Stimulated activated CD4-positive, alpha-beta T cell treated with anti-CD3 and anti-CD28 coated beads, Interleukin-2, amount 100 ng/mL, for 48 hours (primary cell): Measurements from ENCODE around the gene MED26.

Experiments used
- DNase-seq, 2 donors: peaks; one replicate each; pipeline ENCODE4 v3.0.0-alpha.2; 2020

MED26 gene

GRCh38 chr19:16650821-16651220, 22.8 kb upstream of the MED26 start:
- no peak for DNase-seq

- DNase-seq = no peak
These were observed 21.7 kb upstream of the MED26 start for GRCh38 chr19:16649734-16650133.

- DNase-seq = no peak
These were observed 17.1 kb upstream of the MED26 start for GRCh38 chr19:16645140-16645539.

GRCh38 chr19:16641695-16642094, 13.7 kb upstream of the MED26 start:
- no peak for DNase-seq

GRCh38 chr19:16640951-16641350, 12.9 kb upstream of the MED26 start:
- no peak for DNase-seq

DNA sequence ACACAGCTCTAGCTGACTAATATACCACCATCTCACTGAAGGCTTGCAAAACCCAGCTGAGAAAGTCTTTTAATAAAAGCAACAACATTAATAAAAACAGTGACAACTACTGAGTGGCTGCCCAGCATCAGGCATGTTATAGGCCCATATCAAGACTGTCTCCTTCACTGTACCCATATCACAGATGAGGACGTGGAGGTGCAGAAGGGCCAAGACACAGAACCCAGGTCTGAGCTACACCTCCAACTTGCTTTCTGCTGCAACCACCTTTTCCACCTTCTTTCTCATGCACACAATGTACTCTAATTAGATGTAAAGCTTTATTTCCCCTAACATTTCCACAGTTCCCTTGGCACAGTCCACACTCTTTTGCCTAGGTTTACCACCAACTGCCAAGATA, 10.7 kb upstream of the MED26 start:
- DNase-seq = no peak

DNA sequence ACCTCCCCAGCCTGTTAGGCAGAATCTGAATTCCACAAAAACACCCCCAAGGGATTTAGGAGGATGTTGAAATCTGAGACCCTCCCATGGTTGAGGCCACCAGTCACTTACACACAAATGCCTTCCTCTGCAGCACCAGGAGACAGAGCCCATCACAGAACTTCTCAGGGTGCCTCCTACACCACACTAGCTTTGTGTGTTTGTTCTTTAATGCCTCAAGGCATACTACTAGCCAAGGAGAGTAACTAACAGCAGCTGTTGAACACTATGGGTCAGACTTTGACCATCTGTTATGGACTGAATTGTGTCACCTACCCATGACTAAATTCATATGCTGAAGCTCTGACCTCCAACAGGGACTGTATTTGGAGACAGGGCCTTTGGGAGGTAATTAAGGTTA, 9.5 kb upstream of the MED26 start:
- DNase-seq = no peak

DNA sequence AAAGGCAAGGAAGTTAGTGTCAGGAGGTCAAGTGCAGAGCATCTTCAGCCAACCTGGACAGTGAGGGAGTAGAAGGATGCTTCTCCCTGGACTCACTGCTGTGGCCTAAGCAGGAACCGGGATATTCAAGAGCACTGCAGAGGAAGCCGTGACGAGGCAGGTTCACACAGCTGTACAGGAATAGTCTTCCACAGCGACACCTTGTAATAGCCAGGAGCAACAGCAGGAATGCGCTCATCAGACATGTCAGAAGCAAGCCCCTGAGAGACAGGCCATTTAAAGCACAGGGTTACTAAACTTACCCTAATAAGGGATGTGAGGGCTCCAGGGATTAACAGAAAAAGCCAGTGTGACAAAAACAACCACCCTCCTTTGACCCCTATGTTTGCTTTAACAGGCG, 3.5 kb upstream of the MED26 start:
- no peak for DNase-seq

- DNase-seq = no peak
These were observed 1.1 kb upstream of the MED26 start for GRCh38 chr19:16628984-16629691.

DNA sequence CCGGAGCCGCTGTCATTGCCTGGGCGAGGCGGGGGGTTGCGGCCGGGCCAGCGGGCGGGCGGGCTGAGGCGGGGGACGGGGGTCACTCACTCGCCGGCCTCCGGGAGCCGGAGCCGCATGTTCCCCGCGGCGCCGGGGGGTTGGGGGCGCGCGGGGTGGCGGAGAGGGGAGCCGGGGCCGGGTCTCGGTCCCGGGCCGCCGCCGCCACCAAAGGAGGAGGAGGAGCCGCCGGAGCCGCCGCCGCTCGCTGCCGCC, 149 bp downstream of the MED26 start:
- DNase-seq = no peak

DNA sequence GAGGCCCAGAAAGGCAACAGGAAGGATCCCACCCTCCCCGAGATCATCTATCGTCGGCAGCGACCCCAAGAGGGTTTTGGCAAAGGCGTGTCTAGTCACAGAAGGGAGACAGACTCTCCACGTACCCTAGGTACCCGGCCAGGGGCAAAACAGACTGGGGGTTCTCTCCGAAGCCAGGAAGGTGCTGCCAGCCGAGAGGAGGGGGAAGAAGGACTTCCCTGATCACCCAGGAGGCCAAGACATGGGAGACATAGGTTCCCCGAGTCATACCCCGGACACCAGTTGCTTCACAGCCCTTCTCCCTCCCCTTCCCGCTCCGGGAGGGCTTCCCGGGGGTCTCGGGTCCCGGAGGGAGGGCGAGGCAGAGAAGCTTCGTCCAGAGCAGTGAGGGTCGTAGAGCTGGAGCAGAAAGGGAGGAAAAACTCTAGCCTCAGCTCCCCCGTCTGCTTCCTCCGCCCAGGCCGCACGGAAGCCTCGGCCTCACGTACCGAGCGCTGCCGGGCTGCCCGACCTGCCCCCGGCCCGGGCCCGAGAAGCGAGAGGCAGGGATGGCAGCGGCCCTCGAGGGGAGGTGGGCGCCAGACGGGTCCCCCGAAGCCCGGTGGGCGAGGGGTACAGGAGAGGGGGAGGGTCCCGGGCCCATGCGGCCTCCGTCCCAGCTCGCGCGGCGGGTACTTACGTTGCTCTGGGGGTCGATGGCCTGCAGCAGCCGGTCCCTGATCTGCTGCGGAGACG, 644 bp downstream of the MED26 start:
- DNase-seq = no peak

DNA sequence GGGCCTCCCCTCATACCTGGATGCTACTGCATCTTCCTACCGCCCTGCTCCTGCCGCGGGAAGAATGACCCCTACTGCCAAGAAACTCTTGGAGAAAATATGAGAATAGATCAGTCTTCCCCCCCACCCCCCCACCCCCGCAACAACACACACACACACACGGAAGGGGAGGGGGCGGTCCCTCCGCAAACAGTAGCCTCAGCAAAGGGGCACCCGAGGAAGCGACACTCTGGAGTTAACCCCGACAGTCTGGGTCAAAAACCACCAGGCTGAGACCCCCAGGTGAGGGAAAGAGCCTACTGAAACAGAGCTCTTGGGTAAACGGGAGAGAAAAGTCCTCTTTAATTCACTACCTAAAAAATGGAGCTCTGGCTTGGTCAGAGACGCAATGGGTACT, 1.2 kb downstream of the MED26 start:
- DNase-seq = no peak

DNA sequence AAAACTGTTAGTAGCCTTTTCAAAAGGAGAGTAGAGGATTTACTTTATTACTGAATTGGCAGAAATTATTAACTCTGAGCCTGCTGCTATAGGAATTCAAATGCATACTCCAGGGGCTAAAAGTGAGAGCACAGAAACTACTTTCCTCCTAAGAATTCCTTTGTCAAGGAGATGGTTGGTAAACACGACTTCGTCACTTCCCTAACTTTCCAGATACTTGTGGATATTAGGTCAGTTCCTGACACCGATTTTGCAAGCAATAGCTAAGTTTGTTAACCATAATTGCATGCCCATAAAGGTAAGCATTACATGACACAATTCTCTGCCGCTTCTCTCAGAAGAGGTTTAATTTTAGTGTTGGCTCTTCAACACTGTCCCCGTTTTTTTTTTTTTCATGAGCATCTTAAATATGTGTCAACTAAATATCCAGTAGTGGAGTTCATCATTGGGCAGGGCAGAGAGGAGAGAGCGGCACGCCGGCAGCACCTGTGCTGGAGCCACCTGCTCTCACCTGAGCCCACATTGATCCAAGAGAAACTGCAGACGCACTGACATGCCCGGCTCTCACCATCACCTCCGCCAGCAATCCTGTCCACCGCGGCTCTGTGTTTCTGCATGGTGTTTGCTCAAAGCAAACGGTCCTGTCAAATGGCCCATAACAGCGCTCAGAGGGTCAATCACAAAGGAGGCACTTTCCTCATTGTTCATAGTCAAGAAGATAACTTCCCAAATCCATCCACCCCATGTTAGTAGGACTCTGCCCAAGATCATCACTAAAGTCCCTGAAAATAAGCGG, 2.6 kb downstream of the MED26 start:
- no peak for DNase-seq

- no peak for DNase-seq
These were observed 3.8 kb downstream of the MED26 start for GRCh38 chr19:16624236-16624635.

GRCh38 chr19:16623576-16623975, 4.4 kb downstream of the MED26 start:
- DNase-seq = no peak

- DNase-seq = no peak
These were observed 4.9 kb downstream of the MED26 start for GRCh38 chr19:16623066-16623465.

DNA sequence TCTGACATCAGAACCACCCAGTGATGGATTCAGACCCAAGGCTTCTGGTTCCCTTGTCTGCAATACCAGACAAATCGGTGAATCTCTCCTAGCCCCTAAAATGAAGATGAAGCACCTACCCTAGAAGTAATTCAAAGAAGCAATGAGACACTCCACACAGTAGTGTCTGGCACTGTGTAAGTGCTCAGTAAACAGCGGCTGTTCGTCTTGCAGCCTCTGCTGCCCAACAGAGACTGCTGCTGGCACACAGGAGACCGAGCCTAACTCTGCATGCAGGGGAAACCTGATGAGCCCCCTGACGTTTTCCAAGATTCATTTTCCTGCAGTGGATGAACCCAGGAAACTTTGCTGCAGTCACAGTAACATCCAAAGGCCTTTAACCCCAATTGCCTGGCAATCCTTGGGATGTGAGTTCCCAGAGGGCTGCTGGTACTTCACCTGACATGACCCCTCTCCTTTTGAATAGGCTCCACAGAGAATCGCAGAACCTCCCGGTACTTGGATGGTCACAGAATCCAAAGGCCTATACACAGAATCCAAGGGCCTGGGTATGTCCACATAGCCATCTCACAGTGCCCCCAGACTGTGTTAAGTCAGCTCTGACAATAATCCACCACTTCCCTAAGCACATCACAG, 6.7 kb downstream of the MED26 start:
- no peak for DNase-seq

DNA sequence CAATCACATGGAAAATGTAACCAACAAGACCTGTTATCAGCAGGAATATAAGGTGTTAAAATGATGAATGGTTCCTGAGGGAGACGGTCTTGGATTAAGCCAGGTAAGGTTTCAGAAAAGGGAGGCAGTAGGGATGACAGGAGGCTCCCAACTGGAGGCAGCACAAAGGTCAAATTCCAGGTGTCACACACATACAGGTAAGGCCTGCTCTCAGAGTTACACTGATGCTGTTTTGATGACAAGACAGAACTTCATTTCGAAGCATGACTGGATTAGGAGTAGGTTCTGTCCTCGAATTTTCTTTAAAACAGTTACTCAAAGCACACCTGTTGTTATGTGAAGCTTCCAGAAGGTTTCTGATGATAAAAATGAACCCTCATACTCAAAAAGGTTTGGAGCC, 7.4 kb downstream of the MED26 start:
- no peak for DNase-seq

- no peak for DNase-seq
These were observed 8.0 kb downstream of the MED26 start for GRCh38 chr19:16620018-16620417.

GRCh38 chr19:16619457-16619856, 8.5 kb downstream of the MED26 start:
- DNase-seq = no peak

GRCh38 chr19:16618248-16618647, 9.8 kb downstream of the MED26 start:
- no peak for DNase-seq

DNA sequence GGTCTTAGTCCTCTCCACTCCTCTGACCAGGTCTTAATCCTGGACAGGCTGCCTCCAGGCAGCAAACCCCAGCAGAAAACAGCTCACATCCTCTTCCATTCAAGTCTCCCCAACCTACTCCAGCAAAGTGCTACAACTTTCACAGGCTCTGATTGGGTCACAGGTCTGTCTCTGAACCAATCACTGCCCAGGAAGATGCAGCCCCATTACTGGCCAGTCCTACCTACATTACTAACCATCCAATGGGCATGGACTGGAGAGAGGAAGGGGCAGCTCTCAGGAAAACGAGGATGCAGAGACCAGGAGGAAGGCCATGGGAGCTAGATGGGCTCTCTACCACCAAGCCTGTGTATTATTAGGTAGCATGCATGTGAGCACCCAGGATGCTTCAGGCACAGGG, 12.2 kb downstream of the MED26 start:
- no peak for DNase-seq

GRCh38 chr19:16614941-16615340, 13.1 kb downstream of the MED26 start:
- DNase-seq = no peak

DNA sequence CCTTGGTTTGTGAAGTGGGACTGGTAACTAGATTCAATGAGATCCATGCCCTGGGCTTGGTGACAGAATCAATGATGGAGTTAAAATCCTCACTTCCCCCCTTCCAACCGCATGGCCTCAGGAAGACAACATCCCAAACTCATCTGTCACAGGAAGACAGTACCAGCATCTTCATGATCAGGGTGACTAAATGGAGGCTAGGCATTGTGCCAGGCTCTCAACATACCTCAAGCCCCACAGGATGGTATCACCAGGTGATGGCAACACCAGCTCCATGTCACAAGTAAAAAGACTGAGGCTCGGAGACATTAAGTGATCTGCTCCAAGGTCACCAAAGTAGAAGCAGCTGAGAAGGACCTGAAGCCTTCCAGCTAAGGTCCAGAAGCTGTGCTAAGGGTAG, 14.2 kb downstream of the MED26 start:
- DNase-seq = no peak
